Endothelial cell of hepatic sinusoid (primary cell): ENCODE measurements around the gene ZNF84.

Experiments used
- in situ Hi-C: cut with HindIII; loops from 2 replicates; pipeline ENCODE4 v1.10.0; 2017; ENCODE audit warnings: low sequenced_read_pairs

Gene ZNF84

GRCh38 chr12:133108150-133108549, 70.8 kb downstream of the ZNF84 start:
- in situ Hi-C loops: loop anchor here (5.0 kb wide), 1 partner anchor 51 kb away; no protein-coding TSS in a partner anchor
